ENCODE data around the gene PIR. TPM values are rescaled to one million over a fixed set of nuclear protein-coding genes. Genes with fewer than 3 reads are reported as not detected.

The PIR gene
- total and polyA plus RNA-seq, 2 donors (not counting 3 experiments of a cell fraction or from before 2014, with no cell fraction given): 89.0 to 108 TPM

DNA sequence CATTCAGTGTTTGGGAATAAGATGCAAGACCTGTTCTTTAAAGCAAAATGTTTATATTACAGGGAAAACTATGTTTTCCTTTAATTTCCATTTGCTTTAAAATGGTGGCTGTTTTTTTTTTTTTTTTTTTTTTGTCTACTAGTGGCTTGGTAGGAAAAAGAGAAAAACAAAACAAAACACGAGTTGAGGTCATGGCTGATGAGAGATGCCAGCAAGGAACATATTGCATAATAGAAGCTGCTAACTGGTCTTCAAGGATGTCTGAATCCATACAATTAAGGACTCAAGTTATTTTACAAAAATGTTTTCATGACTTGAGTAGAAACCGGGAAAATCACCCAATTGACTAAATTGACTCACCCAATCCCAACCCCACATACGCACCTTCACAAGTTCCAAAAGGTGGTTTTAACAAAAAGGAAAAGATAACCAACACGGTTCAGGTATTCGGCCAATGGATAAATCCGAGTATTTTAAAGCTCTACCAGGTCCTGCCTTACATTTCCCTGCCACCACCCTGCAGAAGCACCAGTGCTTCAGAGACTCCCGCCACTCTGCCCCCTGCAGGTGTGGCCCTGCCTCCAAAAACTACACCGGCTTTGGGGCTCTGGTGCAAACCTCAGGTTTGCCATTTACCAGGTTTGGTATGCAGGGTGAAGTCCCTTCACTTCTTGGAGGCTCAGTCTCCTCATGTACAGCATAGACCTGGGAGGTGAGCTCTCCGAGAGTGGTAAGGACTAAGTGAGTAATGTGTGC, 27.1 kb downstream of the PIR start:
- H2AFZ ChIP-seq (ENCODE audit: low read depth, low read length): no peak overlapping the region
- POLR2A ChIA-PET: no interaction called here
- H3K4me2 ChIP-seq (ENCODE audit: insufficient read depth, low read length): no peak overlapping the region
- no peaks in the 10 kb centered on the region for H3K27me3 ChIP-seq (ENCODE audit: control insufficient read depth in 2 of 2, insufficient read depth in 2 of 2, low read length in 2 of 2)
- H3K9ac ChIP-seq (replicated peaks; ENCODE audit: extremely low read depth, insufficient read depth, low read length): no peak overlapping the region
- H3K9me3 ChIP-seq (replicated peaks; ENCODE audit: control insufficient read depth, insufficient read depth, low read length): no peaks in the 10 kb centered on the region
- H3K4me3 ChIP-seq (replicated peaks in 1 of 3; ENCODE audit: insufficient read depth in 1 of 3, low read depth in 1 of 3, low read length in 3 of 3): no peak overlapping the region
- H3K27ac ChIP-seq (ENCODE audit: insufficient read depth, low read depth, low read length): no peak overlapping the region
- no peaks in the 10 kb centered on the region for H3K9me1 ChIP-seq (replicated peaks; ENCODE audit: control insufficient read depth, extremely low read depth, insufficient read depth, low read length)
- H3K79me2 ChIP-seq (ENCODE audit: control insufficient read depth, insufficient read depth, low read length): peaks cover 48% of the 10 kb centered on the region
- dilution Hi-C loops (cut with MboI; ENCODE audit: extremely low pct_ligation_motif_present, low sequenced_read_pairs): no loop called here
- DNase-seq (ENCODE audit: low read depth, low spot score) (no peak), FAIRE-seq (no peak)
- TF ChIP-seq CTCF (IDR thresholded peaks at IDR 0.05; ENCODE audit: extremely low read depth in 1 of 2, insufficient read depth in 1 of 2, low read depth in 1 of 2, low read length in 2 of 2) (peak in 1 of 2 donors; percentile 5), MYC (IDR thresholded peaks at IDR 0.05; ENCODE audit: low read depth, low read length) (no peak)
- no peaks in the 10 kb centered on the region for H4K20me1 ChIP-seq (replicated peaks; ENCODE audit: control insufficient read depth, extremely low read depth, insufficient read depth, low read length)
- intact Hi-C loops (cut with micrococcal nuclease): loop anchor here (2.0 to 5.0 kb wide), 2 partner anchors 64 to 117 kb away; no protein-coding TSS in a partner anchor
- no TSS peak for BruUV-seq (replicated peaks)
- CTCF ChIA-PET: no interaction called here
- H3K36me3 ChIP-seq (ENCODE audit: control insufficient read depth in 2 of 2, extremely low read depth in 1 of 2, insufficient read depth in 2 of 2, low read length in 2 of 2): peaks cover 6 to 8% of the 10 kb centered on the region in 2 experiments
- no peaks in the 10 kb centered on the region for H3K4me1 ChIP-seq (ENCODE audit: control insufficient read depth, extremely low read depth, insufficient read depth, low read length)

DNA sequence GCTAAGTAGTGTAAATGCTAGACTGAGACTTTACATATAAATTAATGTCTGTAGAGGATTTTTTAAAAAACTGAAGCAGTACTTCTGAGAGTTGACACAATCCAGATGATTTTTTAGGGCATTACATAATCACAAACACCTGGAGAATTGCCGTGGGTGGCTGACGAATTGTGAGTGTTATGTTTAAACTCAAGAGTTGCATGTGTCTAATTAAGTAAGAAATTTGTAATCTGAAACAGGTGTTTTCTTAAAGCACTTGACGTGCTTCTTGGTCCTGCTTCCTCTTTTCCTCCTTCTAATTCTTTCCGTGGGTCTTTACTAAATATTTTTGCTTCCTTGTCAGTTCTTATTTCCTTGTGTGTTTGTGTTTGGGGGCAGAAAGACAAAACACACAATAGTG, 27.8 kb downstream of the PIR start:
- DNase-seq (ENCODE audit: low read depth, low spot score) (no peak), FAIRE-seq (no peak)
- no peaks in the 10 kb centered on the region for H3K9me1 ChIP-seq (replicated peaks; ENCODE audit: control insufficient read depth, extremely low read depth, insufficient read depth, low read length)
- H3K4me2 ChIP-seq (ENCODE audit: insufficient read depth, low read length): no peak overlapping the region
- CTCF ChIA-PET: no interaction called here
- POLR2A ChIA-PET: no interaction called here
- intact Hi-C loops (cut with micrococcal nuclease) (loop anchor here (5.0 kb wide), 1 partner anchor 63 kb away; no protein-coding TSS in a partner anchor), dilution Hi-C loops (cut with MboI; ENCODE audit: extremely low pct_ligation_motif_present, low sequenced_read_pairs) (no loop called here)
- H3K9me3 ChIP-seq (replicated peaks; ENCODE audit: control insufficient read depth, insufficient read depth, low read length): no peaks in the 10 kb centered on the region
- H3K4me1 ChIP-seq (ENCODE audit: control insufficient read depth, extremely low read depth, insufficient read depth, low read length): no peaks in the 10 kb centered on the region
- peaks cover 54% of the 10 kb centered on the region for H3K79me2 ChIP-seq (ENCODE audit: control insufficient read depth, insufficient read depth, low read length)
- no peaks in the 10 kb centered on the region for H4K20me1 ChIP-seq (replicated peaks; ENCODE audit: control insufficient read depth, extremely low read depth, insufficient read depth, low read length)
- H3K27me3 ChIP-seq (ENCODE audit: control insufficient read depth in 2 of 2, insufficient read depth in 2 of 2, low read length in 2 of 2): no peaks in the 10 kb centered on the region
- H3K27ac ChIP-seq (ENCODE audit: insufficient read depth, low read depth, low read length): no peak overlapping the region
- no peak overlapping the region for H2AFZ ChIP-seq (ENCODE audit: low read depth, low read length)
- no peak overlapping the region for H3K4me3 ChIP-seq (replicated peaks in 1 of 3; ENCODE audit: insufficient read depth in 1 of 3, low read depth in 1 of 3, low read length in 3 of 3)
- H3K36me3 ChIP-seq (ENCODE audit: control insufficient read depth in 2 of 2, extremely low read depth in 1 of 2, insufficient read depth in 2 of 2, low read length in 2 of 2): peaks cover 6 to 8% of the 10 kb centered on the region in 2 experiments
- no peak for TF ChIP-seq MYC (IDR thresholded peaks at IDR 0.05; ENCODE audit: low read depth, low read length)
- TF ChIP-seq GATA2 (IDR thresholded peaks at IDR 0.05; ENCODE audit: insufficient read depth, insufficient read length, low read depth, low read length): no peak
- TF ChIP-seq, protein P1, sequence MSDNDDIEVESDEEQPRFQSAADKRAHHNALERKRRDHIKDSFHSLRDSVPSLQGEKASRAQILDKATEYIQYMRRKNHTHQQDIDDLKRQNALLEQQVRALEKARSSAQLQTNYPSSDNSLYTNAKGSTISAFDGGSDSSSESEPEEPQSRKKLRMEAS (IDR thresholded peaks at IDR 0.05; ENCODE audit: insufficient read depth, insufficient read length): no peak
- TF ChIP-seq CTCF (IDR thresholded peaks at IDR 0.05; ENCODE audit: extremely low read depth in 1 of 2, insufficient read depth in 1 of 2, low read depth in 1 of 2, low read length in 2 of 2): no peak
- no peak for TF ChIP-seq FOS (IDR thresholded peaks at IDR 0.05; ENCODE audit: borderline replicate concordance, insufficient read depth, low read length)
- TF ChIP-seq POLR2AphosphoS5 (IDR thresholded peaks at IDR 0.05; ENCODE audit: insufficient read depth, low read depth, low read length): no peak
- TF ChIP-seq JUN (IDR thresholded peaks at IDR 0.05; ENCODE audit: borderline replicate concordance, insufficient read depth, insufficient read length, low read depth): no peak
- TF ChIP-seq EZH2 (IDR thresholded peaks at IDR 0.05; ENCODE audit: borderline replicate concordance, low read depth, low read length, severe bottlenecking): no peak
- no peak for TF ChIP-seq POLR2A (IDR thresholded peaks at IDR 0.05; ENCODE audit: low read depth, low read length)
- no peak overlapping the region for H3K9ac ChIP-seq (replicated peaks; ENCODE audit: extremely low read depth, insufficient read depth, low read length)
- BruUV-seq (replicated peaks): no TSS peak
